ENCODE data around the gene TOPBP1.
"Not testable (repeated sequence)": the region's sequence is repeated elsewhere in the genome, so short reads cannot be mapped to it uniquely, and the experiment has no call there.

Gene TOPBP1

DNA sequence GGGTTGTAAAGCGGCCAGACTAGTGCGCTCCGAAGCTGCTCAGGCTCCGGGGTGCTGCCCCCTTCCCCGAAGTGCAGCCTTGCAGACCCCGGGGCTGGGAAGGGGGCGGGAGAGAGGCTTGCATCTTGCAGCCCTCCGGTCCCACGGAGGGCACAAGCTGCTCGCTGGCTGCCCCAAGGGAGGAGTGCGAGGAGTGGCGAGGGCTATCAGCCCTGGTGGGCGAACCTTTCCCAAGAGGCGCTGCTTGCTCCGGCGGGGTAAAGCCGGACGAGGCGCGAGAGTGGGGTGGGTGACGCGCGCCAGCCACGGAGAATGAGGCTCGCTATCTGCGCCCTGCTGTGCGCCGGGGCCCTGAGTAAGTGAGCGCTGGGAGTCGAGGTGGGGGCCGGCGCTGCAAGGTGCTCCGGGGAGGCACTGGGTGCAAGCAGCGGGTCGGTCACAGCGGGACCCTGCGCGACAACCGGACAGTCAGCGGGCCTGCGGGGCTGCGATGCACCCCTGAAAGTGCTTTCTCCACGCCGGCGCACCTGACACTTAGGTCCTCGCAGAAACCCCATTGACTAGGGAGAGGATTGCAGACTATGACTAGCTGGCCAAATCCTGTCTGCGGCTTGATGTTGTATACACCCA is 12.7 kb upstream of the TOPBP1 start:
- no peak for DNase-seq (ENCODE audit: low read depth in 2 of 2)

DNA sequence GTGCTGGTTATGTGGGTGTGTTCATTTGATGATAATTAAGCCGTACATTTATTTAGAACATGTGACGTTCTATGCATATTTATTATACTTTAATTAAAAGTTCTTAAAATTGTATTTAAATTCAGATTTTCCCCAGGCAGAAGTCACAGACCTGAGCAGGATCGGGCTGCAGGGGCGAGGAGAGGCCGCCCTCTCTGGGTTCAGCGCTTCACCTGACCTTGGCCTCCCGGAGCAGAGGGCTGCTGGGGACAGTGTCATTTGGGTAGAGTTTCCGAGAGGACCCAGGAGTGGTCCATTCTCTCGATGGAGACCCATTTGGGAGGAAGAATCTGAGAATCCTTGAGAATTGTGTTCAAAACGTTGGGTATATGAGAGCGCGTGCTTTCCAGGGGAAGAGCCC is 12.0 kb upstream of the TOPBP1 start:
- DNase-seq (ENCODE audit: low read depth in 2 of 2), result no peak

DNA sequence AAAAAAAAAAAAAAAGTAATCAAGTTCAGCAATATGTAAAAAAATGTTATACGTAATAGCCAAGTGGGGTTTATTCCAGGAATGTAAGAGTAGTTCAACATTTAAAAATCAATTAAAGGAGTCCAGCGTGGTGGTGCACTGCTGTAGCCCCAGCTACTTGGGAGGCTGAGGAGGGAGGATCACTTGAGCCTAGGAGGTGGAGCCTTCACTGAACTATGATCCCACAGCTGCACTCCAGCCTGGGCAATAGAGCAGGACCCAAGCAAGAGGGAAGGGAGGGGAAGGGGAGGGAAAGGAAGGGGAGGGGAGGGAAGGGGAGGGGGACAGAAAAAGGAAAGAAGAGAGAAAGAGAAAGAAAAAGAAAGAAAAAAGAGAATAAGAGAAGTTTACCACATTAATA is 10.7 kb upstream of the TOPBP1 start:
- no peak for DNase-seq (ENCODE audit: low read depth in 2 of 2)

DNA sequence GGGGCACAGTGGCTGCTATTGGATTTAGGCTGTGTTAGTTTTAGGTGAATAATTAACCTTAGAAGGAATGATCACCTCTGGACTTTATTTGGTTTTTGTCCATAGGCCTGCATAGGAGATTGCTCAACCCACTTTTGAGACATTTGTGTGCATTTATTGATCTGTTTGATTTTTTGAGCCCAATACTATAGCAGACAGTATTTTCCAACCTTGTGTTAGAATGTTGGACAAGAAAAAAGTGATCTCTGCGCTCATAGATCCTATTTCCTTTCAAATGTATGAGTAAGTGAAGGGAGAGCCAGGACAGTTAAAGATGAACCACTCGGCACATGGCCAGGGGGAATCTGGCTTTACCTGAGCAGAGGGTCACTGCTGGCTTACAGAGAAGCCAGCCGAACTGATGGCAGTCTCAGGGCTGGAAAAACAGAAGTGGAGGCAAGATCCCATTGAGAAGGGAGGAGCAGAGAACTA is 8.8 kb upstream of the TOPBP1 start:
- no peak for DNase-seq (ENCODE audit: low read depth in 2 of 2)

DNA sequence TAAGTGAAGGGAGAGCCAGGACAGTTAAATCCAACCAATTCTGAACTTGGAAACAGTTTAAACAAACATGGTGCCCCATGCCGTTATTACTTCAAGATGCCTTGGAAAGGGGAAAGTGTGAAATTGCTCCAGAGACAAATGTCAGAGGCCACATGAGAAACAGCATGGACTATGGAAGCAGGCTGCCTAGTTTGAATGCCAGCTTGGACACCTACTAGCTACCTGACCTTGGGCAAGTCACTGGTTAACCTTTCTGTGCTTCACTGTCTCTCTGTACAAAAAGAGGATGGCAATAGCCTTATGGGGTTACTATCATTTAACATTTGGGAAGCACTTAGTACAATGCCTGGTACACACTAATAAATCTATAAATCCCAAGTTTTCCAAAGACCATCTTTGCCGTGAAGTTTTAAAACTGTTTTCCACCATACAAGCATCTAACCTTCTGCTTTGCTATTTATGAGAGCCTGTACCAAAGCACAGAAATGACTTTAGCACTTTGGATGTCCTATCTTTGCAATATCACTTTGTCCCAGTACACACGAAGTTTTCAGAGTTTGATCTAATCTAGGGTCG is 8.3 kb upstream of the TOPBP1 start:
- DNase-seq (ENCODE audit: low read depth in 2 of 2), result no peak

DNA sequence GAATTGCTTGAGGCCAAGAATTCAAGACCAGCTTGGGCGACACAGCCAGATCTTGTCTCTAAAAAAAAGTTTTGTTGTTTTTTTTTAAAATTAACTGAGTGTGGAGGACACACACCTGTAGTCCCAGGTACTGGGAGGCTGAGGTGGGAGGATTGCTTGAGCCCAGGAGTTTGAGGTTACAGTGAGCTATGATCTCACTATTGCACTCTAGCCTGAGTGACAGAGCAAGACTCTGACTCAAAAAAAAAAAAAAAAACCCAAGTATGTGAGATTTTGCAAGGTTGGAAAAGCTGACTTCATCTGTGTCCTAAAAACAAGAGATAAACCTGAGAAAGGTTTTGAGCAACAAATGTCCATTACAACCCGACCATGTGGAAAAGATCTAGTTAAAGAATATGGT is 5.4 kb upstream of the TOPBP1 start:
- no peak for DNase-seq (ENCODE audit: low read depth in 2 of 2)

DNA sequence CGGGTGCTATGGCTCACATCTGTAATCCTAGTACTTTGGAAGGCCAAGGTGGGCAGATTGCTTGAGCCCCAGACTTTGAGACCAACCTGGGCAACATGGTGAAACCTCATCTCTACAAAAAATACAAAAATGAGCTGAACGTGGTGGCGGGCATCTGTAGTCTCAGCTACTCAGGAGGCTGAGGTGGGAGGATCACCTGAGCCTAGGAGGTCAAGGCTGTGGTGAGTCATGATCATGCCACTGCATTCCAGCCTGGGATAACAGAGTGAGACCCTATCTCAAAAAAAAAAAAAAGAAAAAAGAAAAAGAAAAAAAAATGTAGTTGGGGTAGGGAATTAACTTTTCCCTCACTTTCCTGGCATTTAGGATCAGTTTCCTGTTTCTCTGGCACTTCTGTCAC is 3.4 kb upstream of the TOPBP1 start:
- not testable (repeated sequence) for DNase-seq (ENCODE audit: low read depth in 2 of 2)

DNA sequence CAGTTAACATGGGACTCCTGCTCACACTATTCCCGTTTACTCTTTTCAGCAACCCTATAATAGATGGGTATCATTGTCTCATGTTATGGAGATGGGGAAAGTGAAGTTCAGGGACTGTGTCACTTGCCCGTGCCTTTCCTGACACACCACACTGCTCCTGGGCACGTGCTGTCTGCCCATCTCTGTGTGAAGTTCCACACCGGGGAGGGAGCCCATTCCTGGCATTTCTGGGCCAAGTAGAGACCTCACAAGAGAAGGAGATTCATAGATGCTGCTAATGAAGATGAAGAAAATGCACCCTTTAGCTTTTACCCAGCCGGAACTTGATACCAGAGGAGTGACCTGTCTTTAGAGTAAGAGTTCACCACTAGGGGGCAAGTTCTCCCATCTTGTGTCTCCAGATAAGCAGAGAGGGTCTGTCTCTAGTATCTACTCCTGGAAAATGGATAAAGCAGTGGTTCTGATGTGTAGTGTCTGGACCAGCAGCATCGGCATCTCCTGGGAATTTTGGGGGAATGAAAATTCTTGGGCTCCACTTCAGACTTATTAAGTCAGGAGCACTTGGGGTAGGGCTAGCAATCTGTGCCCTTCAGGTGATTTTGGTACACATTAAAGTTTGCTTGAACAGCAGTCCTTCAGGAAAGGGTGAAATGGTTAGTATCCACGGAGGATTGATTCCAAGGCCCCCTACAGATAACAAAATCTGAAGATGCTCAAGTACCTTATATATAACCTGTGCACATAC is 2.0 kb upstream of the TOPBP1 start:
- no peak for DNase-seq (ENCODE audit: low read depth in 2 of 2)

DNA sequence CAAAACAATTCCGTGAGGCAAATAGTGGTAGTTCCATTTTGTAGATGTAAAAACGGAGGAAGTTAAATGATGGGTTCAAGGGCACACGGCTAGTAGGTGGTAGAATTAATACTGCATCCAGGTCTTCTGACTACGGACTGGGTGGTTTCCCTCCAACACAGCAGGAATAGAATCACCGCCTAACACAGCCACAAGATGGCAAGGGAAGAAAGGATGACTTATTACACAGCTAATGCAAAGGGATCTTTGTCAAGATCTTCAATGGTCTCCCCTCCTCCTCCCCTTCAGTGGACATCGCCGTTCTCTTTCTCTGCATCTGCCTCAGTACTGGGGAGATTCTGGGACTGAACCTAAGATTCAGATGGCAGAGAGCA is 524 bp upstream of the TOPBP1 start:
- no peak for DNase-seq (ENCODE audit: low read depth in 2 of 2)

DNA sequence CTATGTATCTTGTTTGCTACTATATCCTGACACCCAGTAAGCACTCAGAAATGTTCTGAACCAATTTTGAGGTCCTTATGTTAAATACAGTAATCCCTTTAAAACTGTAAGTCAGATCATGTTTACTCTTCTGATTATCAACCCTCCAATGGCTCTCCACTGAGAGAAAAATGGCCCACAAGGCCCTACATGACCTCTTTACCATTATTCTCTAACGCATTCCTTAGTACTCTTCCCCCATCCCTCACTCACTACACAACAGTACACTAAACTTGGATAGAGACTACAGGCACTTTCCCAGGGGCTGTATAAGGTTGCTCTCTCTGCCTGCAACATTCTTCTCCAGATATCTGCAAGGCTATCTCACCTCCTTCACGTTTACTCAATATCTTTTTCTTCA is 1.9 kb downstream of the TOPBP1 start:
- no peak for DNase-seq (ENCODE audit: low read depth in 2 of 2)

DNA sequence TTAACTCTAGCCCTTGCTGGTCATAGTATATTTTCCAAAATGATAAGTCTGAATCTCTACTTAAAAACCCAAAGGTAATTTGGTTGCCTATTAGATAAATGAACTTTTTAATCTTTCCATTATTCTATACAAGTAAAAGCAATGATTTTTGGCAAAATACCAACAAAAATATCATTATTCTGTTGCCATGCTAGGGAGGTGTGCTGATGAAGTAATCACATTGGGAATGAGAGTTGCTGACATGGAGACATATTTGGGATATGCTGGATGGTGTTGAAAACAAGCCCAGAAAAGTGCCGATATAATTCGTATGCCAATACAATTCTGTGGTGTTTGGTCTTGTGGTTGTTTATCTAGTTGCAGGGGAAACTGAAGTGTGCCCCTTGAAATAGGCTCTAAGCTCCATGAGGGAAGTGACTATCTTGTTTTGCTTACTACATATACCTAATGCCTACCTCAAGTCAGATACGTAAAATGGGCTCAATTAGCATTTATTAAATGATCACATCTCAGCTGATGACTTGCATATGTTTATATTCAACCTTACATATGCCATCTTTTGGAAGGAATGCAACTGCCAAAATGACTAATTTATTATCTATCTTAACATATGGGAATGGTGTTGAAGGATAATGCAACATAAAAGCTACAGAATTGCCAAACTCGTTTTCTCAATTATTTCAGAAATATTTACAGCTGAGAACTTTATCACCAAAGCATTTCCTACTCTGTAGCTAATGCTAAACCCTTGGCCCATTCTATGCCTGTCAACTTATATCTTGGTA is 5.8 kb downstream of the TOPBP1 start:
- no peak for DNase-seq (ENCODE audit: low read depth in 2 of 2)

DNA sequence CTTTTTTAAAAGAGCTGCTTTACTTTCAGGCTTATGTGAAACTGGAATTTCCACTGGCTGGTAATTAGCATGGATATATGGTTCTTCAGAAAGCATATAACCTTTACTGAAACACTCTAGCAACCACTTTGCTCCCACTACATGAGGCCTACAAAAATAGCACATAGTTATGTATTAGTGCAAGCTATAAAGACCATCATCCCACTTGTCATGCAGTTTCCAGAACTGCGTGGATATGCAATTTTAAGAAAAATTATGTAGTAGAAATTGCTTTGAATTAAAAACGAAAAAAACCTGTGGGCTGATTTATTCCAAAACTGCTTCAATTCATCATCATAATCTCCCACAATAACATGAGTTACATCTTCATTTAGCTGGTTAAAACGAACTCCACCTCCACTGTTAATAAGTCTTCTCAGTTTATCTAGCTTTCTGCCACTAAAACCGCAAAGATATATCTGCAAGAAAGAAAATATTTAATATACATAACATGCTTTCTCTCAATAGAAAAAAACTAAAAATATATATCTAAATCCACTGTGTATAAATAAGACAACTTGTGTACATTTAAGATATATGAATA is 12.2 kb downstream of the TOPBP1 start:
- no peak for DNase-seq (ENCODE audit: low read depth in 2 of 2)

DNA sequence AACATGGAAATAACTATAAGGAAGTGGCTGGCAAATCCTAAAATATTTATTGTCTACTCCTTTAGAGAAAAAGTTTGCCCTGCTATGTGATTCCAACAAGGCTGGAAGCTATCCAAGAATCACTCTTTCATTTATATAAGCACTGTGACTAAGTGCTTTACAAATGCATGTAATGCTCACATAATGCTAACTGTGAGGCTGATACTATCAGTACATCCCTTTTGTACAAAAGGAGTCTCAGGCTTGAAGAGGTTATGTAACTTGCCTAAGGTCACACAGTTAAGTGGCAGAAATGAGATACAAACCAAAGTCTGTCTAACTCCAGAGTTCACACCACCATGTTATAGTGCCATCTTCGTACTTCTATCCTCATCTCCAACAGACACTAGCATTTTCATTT is 17.0 kb downstream of the TOPBP1 start:
- DNase-seq (ENCODE audit: low read depth in 2 of 2), result no peak

DNA sequence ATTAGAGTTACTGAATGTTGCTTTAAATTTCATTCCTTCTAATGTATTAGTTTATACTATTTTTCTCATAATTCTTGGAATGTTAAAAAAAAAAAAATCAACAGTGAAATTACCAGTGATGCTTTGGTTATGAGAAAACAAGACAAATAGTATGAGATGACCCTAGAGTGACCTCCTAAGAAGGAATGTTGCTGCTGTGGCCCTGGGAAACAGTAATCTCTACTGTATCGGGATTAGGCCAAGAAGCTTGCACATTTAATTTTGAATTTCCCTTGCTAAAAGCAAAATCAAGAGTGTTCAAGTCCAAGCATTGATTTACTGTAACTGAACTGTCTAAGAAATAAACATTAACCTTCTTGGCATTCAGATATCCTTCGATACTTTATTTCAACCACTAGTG is 18.1 kb downstream of the TOPBP1 start:
- no peak for DNase-seq (ENCODE audit: low read depth in 2 of 2)

DNA sequence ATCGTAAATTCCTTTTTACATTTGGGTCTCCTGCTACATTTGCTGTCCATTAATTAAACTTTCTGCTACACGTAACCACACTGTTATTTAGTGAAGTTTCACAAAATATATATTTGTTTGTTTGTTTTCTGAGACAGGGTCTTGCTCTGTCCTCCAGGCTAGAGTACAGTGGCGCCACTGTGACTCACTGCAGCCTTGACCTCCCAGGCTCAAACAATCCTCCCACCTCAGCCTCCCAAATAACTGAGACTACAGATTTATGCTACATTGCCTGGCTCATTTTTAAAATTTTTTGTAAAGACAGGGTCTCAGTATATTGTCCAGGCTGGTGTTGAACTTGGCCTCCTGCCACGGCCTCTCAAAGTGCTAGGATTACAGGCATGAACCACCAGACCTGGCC is 20.5 kb downstream of the TOPBP1 start:
- no peak for DNase-seq (ENCODE audit: low read depth in 2 of 2)

DNA sequence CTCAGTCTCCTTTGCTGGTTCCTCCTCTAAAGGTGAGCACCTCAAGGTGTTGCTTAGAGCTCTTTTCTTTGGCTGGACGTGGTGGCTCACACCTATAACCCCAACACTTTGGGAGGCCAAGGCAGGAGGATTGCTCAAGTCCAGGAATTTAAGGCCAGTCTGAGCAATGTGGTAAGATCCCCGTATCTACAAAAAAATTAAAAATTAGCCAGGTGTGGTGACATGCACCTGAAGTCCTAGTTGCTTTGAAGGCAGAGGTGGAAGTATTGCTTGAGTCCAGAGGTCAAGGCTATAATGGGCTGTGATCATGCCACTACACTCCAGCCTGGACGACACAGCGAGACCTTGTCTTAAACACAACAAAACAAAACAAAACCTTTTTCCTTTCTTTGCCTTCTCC is 28.3 kb downstream of the TOPBP1 start:
- no peak for DNase-seq (ENCODE audit: low read depth in 2 of 2)

DNA sequence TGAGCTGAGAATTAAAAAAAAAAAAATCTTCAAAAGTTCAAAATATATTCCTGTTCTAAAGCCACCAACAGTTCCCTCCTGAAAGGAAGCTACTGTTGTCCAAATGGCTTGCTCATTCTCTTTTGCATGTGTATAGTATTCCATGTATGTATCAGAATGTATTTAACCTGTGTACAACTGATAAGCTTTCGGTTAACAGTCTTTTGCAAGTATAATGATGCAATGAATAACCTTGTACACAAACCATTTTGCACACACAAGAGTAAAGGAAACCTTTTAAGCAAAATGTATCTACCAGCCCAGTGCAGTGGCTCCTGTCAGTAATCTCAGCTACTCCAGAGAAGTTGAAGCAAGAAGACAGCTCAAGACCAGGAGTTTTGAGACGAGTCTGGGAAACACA is 32.6 kb downstream of the TOPBP1 start:
- no peak for DNase-seq (ENCODE audit: low read depth in 2 of 2)

DNA sequence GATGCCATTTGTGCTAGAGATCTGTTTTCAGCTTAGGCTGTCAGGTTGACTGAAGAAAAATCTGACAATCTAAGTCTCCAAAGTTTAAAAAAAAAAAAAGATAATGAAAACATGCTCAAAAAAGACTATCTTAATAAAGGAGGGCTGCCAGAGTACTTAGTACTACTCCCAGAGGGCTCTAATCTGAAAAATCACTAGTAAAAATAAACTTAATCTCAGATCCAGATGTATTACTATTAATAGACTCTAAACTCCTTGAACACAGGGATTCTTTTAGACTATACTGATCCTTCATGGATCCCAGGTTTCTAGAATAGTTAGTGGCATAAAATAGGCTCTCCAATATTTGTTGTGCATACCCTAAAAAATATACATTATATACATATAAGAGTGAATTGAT is 34.0 kb downstream of the TOPBP1 start:
- no peak for DNase-seq (ENCODE audit: low read depth in 2 of 2)

DNA sequence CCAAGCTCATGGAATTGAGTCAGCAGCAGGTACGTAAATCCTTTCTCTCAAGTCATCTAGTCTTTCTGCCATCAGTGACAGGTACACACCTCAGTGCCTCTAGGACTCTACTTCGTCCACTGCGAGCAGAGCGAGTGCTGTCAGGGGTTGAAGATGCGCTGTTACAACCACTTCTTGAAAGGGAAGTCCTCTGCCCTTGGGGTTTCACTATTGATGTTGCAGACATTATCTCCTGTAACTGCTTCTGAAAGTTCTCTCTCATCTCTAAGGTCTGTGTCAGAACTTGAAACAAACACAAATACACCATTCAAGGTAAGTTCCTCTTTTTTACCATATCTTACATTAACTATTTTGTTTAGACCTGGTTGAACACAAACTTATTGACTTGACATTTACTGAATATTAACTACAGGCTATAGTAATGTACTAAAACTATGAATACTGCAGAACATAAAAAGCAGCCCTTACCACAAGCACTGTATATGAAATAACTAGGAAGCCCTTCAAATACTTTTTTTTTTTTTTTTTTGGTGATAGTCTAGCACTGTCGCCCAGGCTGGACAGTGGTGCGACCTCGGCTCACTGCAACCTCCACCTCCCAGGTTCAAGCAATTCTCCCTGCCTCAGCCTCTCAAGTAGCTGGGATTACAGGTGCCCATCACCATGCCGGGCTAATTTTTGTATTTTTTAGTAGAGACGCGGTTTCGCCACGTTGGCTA is 41.5 kb downstream of the TOPBP1 start:
- DNase-seq (ENCODE audit: low read depth in 2 of 2), result no peak

DNA sequence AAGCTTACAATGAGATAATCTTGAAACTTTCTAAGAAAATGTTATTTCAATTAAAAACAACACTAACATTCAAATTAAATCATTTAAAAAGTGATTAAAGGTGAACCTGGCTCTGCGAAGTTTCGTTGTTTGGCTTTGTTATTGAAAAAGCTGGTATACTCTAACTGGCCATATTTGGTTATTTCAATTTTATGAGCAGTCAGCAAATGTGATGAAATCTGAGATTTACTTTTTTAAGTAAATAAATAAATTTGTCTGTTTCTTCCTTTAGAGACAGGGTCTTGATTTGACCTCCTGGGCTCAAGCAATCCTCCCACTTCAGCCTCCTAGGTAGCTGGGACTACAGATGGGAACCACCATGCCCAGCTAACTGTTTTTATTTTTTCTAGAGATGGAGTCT is 50.2 kb downstream of the TOPBP1 start:
- no peak for DNase-seq (ENCODE audit: low read depth in 2 of 2)

DNA sequence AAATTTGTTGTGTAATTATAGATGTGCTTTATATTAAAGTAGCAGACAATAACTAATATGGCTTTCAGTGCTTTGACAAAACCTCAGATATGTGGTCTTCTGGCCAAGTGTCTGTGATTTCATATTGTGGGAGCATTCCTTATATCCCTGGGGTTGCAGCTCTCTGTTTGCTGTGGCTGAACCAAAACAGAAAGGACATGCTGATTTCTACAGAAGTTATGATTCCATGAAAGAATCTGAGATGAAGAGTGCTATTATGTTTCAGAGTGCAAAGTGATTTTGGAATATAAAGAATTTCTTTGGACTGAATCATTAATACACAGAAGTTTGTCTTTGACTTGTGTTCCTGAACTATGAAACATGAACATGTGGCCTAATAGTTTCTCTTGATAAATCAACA is 51.7 kb downstream of the TOPBP1 start:
- DNase-seq (ENCODE audit: low read depth in 2 of 2), result no peak

DNA sequence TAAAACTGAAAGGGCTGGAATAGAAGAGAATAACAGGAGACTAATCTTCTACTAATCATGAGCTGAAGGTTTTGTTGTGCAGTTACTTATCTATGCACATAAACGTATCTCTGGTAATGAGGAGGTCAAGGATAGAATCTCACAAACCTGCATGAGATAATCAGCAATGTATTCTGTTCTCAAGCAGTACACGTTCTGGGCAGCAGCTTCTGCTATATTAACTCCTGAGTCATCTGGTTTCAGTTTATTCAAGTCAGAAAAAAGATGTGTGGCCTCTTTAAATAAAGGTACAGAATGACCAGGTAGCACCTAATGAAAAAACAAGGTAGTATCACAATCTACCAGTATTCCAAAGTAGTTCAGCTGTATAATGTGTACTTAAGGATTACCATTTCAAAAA is 53.4 kb downstream of the TOPBP1 start:
- DNase-seq (ENCODE audit: low read depth in 2 of 2), result no peak

Measured in stimulated activated CD4-positive, alpha-beta T cell treated with anti-CD3 and anti-CD28 coated beads, Interleukin-1b, Interleukin-23, amount 100 ng/mL, for 1 hour (primary cell).